NCI-H510A (cell line): ENCODE results near the gene CALD1.

ENCODE experiments used
- DNase-seq: peaks from one replicate; lab custom pipeline; 2025; lab: John Stamatoyannopoulos, UW

Gene CALD1

GRCh38 chr7:134778941-134779740, at the start of gene CALD1:
CALD1 (plus strand) TSS chr7:134779634; CDS start chr7:134867734, 88,100 bp downstream.
- no peak for DNase-seq

- no peak for DNase-seq
Measured at GRCh38 chr7:134729895-134730294, 49.5 kb upstream of the CALD1 start.

- no peak for DNase-seq
Measured at GRCh38 chr7:134730411-134730829, 49.0 kb upstream of the CALD1 start.

GRCh38 chr7:134731616-134732015, 47.8 kb upstream of the CALD1 start:
- DNase-seq, result no peak

- DNase-seq, result no peak
Measured at GRCh38 chr7:134732728-134733127, 46.7 kb upstream of the CALD1 start.

GRCh38 chr7:134736381-134736780, 43.1 kb upstream of the CALD1 start:
- no peak for DNase-seq

- DNase-seq, result no peak
Measured at GRCh38 chr7:134737566-134738345, 41.7 kb upstream of the CALD1 start.

- no peak for DNase-seq
Measured at GRCh38 chr7:134739362-134739761, 40.1 kb upstream of the CALD1 start.

GRCh38 chr7:134740376-134740775, 39.1 kb upstream of the CALD1 start:
- DNase-seq, result no peak

- no peak for DNase-seq
Measured at GRCh38 chr7:134741907-134742635, 37.4 kb upstream of the CALD1 start.

- DNase-seq, result no peak
Measured at GRCh38 chr7:134742688-134743350, 36.6 kb upstream of the CALD1 start.

- no peak for DNase-seq
Measured at GRCh38 chr7:134744569-134744968, 34.9 kb upstream of the CALD1 start.

GRCh38 chr7:134747326-134747725, 32.1 kb upstream of the CALD1 start:
- DNase-seq, result no peak

- DNase-seq, result no peak
Measured at GRCh38 chr7:134750083-134751062, 29.1 kb upstream of the CALD1 start.

- no peak for DNase-seq
Measured at GRCh38 chr7:134752006-134752760, 27.3 kb upstream of the CALD1 start.

GRCh38 chr7:134755422-134756022, 23.9 kb upstream of the CALD1 start:
- DNase-seq, result no peak

- DNase-seq, result no peak
Measured at GRCh38 chr7:134757938-134758337, 21.5 kb upstream of the CALD1 start.

GRCh38 chr7:134758981-134759380, 20.5 kb upstream of the CALD1 start:
- no peak for DNase-seq

- no peak for DNase-seq
Measured at GRCh38 chr7:134761266-134761665, 18.2 kb upstream of the CALD1 start.

- no peak for DNase-seq
Measured at GRCh38 chr7:134763960-134764359, 15.5 kb upstream of the CALD1 start.
